HG03378 (cell line): ENCODE measurements around the gene GRID1.

Experiments
- ATAC-seq: cut with Tn5 transposase; IDR thresholded peaks from one replicate; pipeline ENCODE4 v1.9.1; 2021; ENCODE audit warnings: mild to moderate bottlenecking, moderate library complexity; ENCODE audit not compliant: unreplicated experiment

The GRID1 gene

DNA sequence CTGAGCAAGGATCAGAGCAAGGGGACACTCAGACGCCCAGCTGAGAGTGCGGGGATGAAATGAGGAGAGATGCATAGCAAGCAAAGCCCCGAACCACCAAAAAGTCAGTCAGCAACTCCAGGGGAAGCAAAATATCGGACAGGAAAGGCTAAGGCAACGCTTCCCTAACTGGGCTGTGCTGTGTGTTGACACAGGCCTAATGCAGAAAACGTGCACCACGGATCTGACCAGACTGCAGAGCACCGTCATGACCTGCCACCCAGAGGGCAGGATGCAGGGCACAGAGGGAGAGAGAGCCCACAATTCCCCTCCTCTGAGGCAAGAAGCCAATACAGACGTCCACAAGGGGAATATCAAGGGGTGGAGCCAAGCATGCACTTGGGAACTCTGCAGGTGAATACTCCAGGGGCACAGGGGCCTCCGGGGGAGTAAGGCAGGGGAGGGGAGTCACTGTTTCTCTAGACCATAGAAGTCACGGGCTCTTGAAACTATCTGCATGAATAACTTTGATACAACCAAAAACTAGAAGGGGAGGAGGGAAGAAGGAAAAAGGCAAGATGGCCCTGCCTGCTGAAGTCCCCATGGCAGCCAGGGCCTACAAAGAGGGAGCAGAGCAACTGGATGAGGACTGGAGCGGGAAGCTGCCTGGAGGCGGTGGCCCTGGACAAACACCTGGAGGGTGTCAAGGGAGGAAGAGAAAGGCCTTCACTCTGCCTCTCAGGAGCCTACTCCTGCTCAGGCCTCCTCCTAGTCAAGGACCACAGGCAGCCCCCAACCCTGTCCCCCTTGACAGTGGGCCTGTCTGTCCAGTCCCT, 26.2 kb downstream of the GRID1 start:
- ATAC-seq: no peak

DNA sequence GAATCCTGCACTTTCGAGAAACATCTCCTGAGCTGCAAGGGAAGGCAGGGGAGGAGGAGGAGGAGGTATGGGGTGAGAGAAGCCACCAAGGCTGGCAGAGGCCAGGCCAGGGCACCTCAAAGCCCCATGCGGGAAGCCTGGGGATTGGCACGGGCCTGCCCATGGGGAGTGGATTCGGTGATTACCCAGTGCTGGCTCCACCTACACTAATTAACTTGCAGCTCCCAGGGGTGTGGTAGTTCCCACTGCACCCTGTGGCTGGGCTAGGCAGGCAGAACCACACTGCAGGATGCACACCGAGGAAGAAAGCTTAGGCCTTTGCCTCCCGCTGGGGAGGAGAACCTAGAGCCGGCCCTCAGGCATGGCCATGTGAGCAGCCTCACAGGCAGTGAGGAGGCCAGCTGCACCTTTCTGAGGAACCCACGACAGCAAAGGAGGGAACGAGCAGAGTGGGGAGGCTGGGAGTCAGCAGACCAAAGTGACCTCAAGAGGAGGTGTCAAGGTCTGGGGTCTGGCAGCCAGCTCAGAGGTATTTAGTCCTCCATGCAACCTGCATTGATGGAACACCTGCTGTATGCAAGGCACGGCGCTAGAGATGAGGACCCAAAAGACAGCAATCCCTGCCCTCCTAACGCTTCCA, 27.2 kb downstream of the GRID1 start:
- ATAC-seq: no peak

DNA sequence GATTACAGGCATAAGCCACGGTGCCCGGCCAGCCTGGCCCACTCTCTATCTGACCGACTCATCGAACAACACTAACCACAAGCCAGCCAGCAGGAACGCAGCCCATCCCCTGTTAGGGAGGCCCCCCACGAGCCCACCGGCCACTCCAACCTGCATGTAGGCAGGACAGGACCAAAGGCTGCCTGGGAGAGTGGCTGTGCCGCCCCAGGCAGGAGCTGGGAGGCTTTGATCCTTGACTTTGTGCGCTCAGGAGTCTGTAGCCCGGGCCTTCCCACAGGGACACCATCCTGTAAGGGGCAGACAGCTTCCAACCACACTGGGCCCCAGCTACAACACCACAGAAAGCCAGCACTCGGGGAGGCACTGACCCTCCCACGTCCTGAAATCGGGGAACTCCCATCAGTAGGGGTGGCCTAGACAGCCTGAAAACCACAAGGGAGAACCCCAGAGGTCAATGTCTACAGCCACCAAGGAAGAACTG, 29.4 kb downstream of the GRID1 start:
- peak; percentile 79 for ATAC-seq

DNA sequence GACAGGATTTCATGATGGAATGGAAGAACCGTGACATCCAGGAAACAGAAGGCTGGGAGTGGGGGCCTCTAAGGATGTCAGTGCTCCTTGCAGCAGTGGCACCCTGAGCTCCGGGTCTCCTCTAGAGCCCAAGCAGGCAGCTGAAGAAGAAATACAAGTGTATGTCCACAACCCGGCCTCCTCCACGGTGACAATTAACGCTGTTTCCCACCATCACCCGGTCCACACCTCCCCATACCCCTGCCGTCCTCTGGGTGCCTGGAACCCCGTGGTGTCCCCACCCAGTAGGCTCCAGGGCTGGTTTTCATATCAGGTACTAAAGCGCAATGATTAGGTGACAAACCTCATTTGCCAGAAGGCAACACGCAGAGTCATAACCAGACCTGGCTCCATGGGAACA, 30.3 kb downstream of the GRID1 start:
- ATAC-seq: no peak

DNA sequence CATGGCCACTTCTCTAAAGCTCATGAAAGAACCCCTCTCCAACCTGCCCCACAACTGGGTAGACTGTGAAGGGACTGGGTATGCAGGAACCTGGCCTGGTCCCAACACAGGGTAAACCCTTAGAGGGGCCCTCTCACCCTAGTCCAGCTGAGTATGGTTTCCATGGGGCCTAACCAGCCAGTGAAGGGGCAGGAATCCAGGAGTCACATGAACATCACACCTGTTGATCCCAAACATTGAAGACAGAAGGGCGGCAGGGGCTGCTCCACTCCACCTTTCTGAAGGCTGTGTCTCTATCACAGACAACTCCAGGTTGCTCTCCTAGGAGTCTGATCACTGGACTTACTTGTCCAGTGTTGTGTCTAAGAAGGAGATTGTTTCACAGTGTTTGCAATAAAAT, 30.8 kb downstream of the GRID1 start:
- ATAC-seq: no peak

DNA sequence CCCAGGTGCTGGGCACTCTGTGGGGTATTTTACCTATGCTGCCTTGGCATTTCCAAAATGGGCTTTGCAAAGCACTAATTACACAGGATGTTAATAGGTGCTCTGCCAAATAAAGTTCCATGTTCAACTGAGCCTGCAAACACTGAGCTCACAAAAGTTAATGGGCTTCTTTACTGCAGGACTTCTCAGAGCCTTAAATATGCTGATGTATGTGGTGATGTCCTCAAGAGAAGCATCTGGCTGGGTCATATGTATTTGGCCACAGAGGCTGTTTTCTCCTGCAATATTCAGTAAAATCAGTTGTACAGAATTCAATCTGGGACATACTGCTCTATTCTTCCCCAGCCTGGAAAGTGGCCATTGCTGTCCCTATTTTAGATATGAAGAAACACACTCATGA, 31.3 kb downstream of the GRID1 start:
- no peak for ATAC-seq

DNA sequence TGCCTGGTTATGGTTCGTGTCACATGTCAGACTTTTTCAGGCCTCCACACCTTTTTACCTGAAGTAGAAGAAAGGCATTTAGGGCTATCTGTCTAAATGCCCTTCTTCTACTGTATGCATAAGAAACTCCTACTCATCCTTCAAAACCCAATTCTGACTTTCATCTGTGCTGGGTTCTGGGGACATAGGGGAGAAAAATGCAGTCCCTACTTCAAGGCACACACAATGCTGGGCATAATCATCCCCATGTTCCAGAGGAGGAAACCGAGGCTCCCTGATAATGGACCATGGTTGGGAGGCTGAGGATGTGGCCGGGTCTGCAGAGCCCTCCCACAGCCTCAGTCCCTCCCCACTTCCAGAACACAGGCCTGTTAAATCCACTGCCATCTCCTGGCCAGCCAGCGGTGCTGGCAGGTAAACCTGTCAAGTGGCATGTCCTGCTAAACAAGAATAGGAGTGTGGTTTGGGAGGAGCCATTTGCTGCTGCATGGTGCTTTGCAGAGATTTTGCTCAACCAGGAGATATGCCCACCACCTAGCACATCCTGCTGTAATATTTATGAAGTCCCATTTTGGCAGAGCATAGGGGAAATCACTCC, 32.0 kb downstream of the GRID1 start:
- ATAC-seq: no peak

DNA sequence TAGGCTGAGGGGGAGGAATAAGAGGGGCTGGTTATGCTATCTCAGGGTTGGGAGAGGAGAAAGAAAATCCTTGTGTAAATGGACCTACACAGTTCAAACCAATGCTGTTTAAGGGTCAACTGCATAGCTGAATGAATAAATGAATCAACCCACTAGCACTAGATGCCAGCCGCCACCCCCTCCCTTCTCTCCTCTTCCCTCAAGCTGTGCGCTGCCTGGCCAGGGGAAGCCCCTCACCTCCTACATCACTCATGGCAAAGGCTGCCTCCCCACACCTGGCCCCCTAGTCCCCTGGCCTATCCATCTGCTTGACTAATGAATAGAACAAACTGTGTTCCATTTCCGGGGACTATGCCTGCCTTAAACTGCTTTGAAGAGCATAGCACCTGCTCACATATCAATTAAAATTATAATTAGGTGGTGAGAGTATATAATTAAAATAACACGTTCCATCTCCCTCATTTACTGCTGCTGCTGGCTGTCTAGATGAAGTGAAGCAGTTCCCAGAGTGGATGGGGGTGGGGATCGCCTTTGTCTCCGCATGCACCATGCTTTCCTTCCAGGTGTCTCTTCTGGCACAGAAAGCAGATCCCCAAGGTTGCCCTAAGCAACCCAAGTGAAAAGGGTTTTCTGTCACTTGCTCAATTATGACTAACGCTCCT, 32.6 kb downstream of the GRID1 start:
- ATAC-seq: no peak

DNA sequence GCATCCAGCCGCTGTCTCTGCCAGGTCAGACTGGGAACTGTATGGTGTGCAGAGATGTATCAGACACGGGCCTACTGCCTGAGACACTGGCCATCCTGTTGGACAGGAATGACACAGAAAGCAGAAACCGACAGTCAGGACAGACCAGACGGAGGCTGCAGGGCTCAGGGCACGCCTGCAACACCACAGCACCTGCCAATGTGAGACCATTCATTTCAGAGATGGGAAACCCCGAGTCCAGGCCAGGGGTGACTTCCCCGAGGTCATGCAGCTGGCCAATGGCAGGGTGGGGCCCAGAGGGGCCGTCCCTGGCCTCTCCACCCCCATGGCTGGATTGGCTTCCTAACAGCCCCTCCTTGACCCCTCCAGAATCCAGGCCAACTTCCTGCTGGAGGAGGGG, 34.7 kb downstream of the GRID1 start:
- no peak for ATAC-seq

DNA sequence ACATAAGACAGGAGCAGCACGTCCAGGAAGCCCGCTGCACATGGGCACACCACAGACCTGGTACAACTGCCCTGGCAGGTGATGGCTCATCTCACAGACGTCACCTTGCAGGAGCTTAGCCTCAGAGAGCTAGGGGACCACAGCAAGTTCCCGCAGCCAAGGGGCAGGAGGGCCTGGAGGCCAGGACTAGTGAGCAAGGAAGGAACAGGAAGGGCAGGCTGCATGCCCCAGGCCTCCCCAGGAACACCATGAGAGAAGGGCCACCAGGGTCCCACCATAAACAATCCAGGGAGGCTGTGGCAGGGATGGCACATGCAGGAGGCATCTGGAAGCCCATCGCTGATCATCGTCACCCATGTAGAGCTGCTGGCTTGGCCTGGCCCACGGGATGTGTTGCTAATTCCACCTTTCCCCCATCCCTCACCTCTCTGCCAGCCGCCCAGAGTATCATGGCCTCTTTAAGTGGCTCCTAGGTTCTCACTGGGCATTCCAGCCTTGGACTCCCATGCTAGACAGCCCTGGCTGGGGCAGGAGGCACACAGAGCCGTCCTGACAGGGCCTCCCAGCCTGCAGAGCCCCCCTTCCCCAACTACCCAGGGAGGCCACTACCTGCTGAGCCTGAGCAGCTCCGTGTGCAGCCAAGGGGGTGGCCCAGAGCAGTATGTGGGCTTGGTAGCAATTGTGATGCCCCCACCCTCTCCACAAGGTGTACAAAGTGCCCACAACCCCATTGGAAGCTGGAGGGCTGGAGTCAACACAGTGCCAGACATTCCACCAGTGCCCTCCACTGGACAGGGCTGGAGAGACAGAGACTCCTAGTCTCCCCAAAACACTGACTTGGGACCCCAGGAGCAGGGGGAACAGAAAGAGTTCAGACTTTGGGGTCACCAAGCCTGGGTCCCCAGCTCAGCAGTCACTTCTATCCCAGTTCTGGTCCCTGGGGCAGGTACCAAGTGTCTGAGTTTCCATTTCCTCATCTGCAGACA, 35.5 kb downstream of the GRID1 start:
- no peak for ATAC-seq

DNA sequence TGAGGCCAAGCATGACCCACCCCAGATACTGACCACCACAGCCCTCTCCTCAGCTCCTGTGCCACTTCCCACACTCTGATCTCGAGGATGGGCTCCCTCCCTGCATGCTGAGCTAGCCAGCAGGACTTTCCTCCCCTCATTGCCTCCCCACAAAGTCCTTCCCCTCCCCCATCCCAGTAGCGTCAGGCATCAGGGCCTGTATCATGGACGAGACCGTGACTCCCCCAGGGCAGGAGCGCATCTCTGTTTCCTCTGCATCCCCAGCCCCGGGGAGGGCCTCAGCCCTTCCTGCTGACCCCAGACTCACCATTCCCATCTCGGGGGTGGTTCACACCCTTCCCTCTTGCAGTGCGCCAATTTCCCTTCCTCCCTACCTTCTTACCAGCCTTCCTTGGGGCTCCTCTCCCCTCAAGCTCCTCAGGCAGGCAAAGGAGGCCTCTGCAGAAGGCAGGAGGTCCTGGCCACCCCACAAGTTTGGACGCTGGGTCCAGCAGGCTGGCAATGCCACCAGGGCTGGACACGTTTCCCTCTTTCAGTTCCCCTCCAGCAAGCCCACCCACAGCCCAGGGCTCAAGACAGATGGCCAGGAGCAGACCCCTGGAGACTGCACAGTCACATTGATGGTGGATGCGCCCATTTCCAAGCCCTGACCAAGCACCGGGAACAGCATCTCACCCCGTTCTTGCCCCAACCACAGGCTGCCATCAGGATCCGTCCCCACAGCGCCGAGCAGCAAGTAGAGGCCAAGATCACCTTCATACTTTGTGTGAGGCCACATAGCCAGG, 36.5 kb downstream of the GRID1 start:
- ATAC-seq: no peak

DNA sequence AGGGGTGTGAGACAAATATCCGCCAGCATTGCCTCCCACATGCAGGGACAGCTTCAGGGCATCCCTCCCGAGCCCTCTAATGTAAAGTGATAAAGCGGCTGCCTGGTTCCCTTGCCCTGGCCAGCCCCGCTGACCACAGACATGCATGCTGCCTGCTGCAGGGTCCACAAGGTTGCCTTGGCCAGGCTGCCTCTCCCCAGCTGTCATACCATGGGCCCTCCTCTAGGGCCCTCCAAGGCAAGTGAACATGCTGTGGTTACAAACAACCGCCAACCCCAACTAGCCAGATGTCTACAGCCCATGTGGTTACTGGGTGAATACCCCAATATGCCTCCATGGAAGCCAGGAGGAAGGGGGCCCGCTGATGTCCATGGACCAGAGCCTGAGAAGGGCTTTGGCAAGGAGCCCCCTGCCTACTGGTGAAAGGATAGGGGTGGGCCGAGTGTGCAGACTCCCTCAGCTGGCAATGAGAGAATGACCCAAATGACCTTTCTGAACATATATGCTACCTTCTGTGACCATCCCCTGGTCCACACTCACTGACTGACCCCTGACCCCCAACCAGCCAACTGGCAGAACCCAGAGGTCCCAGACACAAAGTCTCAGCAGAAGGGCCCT, 37.4 kb downstream of the GRID1 start:
- no peak for ATAC-seq

DNA sequence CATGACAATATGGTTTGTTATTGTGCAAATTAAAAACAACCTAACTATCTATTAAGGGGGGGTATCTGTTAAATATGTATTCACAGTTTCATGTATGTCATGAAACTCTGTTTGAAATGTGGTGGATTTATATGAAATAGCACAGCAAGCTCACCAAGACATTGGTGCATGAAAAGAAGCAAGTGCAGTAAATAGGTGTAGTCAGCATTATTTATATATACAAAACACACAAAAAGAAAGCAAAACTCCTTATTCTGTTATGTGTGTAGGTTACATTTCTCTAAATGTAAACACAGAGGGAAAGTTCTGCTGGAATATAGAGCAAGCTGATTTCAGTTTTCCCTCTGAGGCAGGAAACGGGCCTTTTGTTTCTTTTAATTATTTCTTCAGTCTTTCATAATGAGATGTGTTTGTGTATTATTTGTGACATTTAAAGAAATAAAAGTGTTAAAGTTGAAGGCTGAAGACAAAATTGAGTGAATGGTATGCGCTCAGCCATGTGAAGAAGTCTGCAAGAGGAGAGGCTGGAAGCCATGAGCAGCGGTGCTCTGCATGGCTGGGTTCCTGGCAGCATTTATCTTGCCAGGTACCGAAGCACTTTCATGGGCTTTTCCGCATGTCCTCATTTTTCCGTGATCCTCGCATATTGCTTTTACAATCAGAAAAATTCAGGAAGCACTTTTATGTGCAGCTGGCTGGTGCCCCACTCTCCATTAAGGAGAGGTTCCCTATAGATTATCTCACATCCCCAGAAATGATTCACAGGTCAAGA, 38.5 kb downstream of the GRID1 start:
- no peak for ATAC-seq

DNA sequence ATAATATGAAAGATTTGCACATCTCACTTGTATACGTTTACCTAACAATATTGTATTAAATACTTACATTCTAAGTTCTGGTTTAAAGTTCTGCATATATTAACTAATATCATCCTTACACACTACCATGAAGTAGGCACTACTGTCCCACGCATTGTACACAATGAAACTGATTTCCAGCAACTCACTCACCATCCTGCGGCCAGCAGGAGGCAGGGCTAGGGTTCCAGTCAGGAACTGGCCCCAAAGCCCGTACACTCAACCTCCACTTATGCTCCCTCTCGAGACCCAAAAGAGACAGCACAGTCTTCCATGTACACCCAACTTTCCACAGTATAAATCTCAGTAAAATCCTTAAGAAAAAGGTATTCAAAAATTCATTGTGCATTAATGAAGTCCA, 41.4 kb downstream of the GRID1 start:
- no peak for ATAC-seq

DNA sequence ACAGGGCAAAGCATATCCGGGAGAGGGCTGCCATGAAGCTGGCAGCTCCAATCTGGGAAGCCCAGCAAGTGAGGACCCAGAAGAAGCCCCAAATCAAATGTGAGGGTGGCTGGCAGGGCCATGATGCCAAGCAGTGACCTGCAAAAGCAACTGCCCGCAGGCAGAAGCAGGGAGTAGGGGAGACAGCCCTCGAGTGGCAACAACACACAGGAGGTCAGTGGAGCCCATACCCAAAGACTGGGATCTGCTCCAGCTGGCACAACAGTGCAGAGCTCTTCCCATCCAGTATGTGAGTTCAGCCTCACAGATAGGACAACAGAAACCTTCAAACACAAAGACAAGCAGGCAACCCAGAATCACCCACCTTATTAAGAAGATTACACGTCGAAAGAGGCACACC, 45.0 kb downstream of the GRID1 start:
- ATAC-seq: no peak

DNA sequence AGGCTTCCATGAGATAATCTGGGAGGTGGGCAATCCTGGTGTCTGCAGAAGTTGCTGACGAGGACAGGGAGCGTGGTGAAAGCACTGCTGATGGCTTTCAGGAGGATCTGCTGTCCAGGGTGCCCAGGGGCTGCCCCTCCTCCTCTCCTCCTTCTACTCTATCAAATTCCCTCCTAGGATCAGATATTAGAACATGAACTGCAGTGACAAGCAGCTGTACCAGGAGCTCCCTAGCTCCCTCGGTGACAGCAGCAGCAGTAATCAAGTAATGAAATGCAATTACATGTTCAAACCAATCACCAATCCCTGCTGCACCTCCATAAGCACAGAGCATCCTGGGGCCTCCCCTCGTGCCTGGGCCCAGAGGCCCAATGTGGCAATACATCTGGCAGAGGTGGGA, 46.9 kb downstream of the GRID1 start:
- ATAC-seq: no peak

DNA sequence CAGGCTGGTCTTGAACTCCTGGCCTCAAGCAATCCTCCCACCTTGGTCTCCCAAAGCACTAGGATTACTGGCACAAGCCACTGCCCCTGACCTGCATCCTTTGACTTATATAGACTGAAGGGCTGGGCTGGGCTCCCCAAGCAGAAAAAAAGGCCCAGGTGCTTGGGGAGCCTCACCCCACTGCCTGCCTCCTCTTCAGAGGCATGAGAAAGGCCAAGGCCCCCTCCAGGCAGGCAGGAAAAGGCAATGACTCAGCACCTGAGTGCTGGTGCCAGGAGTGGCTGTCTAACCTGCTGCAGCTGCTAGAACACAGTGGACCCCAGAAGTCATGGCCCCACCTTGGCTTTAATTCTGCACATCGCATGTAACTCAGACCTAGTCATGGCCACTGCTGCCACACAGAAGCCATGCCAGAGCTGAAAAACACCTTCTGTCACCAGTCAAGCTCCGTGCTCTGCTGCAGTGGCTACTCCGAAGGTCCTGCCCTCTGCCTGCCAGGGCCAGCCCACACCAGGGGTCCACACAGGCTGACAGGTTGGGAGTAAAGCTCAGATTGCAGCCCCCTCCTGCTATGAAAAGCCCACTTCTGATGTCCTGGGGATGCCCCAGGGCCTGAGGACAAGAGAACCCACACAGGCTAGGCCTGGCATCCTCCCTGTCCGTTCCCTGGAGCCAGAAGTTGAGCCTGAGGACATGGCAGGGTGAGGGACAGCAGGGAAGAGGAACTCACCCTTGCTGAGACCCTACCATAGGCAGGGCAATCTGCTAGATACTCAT, 48.5 kb downstream of the GRID1 start:
- no peak for ATAC-seq

DNA sequence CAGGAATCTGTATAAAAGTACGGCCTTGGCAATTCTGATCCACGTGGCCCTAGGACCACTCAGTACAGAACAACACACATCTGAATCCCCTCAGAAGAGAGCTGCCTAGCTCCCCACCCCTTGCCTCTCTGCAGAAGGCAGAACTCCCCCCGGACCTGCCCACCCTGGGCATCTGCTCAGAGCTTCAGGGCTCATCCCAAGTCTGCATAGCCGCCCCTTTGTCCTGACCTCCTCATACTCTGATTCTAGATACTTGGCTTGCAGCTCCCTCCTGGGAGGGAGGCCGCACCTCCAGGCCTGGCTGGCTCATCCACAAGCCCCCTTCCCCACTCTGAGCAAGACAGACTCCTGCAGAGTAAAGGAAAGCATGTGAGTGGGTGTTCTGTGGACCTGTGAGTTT, 49.6 kb downstream of the GRID1 start:
- no peak for ATAC-seq
